SK-N-MC (cell line): ENCODE measurements around the gene MOB4.

Source experiments
- DNase-seq: peaks from one replicate; pipeline ENCODE4 v3.0.0-alpha.2; 2011; ENCODE audit warnings: low read depth, low spot score
- H3K27ac ChIP-seq: fragments of 200-600 bp; sonication (generic); 2 replicates; pipeline ENCODE4 v1.5.1; 2016; ENCODE audit warnings: mixed run types
- H3K36me3 ChIP-seq: fragments of 200-600 bp; sonication (generic); 2 replicates; pipeline ENCODE4 v1.6.1; 2017; ENCODE audit warnings: antibody characterized with exemption, low read length, mixed read lengths; ENCODE audit not compliant: insufficient read depth
- H3K4me3 ChIP-seq: fragments of 200-600 bp; sonication (generic); 2 replicates; pipeline ENCODE4 v1.5.1; 2016
- H3K9ac ChIP-seq: fragments of 200-600 bp; sonication (generic); 2 replicates; pipeline ENCODE4 v1.8.0; 2017; ENCODE audit warnings: mixed run types, mixed read lengths; ENCODE audit not compliant: insufficient read length
- H3K9me3 ChIP-seq: fragments of 200-600 bp; sonication (generic); 2 replicates; pipeline ENCODE4 v1.6.1; 2017; ENCODE audit warnings: low read depth, mild to moderate bottlenecking, antibody characterized with exemption, low read length, moderate library complexity, mixed read lengths
- EZH2 ChIP-seq: fragments of 200-600 bp; sonication (generic); IDR thresholded peaks from one replicate; pipeline ENCODE4 v1.6.1; 2017; ENCODE audit warnings: antibody characterized with exemption
- FOXP2 ChIP-seq: optimal IDR thresholded peaks from 2 replicates; pipeline ENCODE3; 2011; ENCODE audit warnings: mild to moderate bottlenecking, moderate library complexity; ENCODE audit not compliant: insufficient read depth; ENCODE audit errors: extremely low read length, control extremely low read depth
- POLR2AphosphoS5 ChIP-seq: IDR thresholded peaks from 2 replicates; pipeline ENCODE4 v1.6.1; 2012; ENCODE audit warnings: mild to moderate bottlenecking, low read depth, low read length, borderline replicate concordance

MOB4 gene

DNA sequence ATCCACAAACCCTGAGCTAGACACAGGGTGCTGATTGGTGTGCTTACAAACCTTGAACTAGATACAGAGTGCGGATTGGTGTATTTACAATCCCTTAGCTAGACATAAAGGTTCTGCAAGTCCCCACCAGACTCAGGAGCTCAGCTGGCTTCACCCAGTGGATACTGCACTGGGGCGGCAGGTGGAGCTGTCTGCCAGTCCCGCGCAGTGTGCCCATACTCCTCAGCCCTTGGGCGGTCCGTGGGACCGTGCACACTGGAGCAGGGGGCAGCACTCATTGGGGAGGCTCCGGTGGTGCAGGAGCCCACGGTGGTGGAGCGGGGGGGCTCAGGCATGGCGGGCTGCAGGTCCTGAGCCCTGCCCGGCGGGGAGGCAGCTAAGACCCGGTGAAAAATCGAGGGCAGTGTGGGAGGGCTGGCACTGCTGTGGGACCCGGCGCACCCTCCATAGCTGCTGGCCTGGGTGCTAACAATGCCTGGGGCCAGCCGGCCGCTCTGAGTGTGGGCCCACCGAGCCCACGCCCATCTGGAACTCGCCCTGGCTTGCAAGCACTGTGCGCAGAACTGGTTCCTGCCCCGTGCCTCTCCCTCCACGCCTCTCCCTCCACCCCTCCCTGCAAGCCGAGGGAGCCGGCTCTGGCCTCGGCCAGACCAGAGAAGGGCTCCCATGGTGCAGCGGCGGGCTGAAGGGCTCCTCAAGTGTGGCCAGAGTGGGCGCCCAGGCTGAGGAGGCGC, 75.6 kb downstream of the MOB4 start:
- TF ChIP-seq FOXP2: no peak
- no peak for TF ChIP-seq EZH2
- TF ChIP-seq POLR2AphosphoS5: no peak
- no peaks in the 10 kb centered on the region for H3K9me3 ChIP-seq
- H3K27ac ChIP-seq: no peak overlapping the region
- H3K4me3 ChIP-seq: no peak overlapping the region
- no peak overlapping the region for H3K9ac ChIP-seq
- no peak for DNase-seq
- no peaks in the 10 kb centered on the region for H3K36me3 ChIP-seq

DNA sequence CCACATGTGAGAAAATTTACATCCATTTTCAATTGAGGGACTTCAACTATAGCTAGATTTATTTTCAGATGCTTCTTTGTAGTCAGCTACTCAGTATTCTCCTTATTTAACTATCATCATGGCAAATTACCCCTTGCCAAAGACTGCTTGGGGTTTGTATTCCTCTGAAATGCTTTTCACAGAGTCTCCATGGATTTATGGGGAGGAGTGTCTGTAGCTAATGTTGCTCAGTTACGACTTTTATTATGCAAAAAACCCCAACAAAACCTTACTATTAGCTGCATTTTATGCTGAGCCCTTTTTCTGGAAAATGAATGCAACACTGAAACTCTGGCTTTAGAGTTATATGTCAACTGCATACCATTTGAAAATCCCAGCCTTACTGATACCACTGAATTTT, 80.9 kb downstream of the MOB4 start:
- Histone ChIP-seq H3K27ac (peak overlapping the region; percentile 54), H3K9ac (peak overlapping the region; percentile 19), H3K36me3 (no peaks in the 10 kb centered on the region), H3K4me3 (no peak overlapping the region), H3K9me3 (no peaks in the 10 kb centered on the region)
- DNase-seq: no peak
- no peak for TF ChIP-seq EZH2

DNA sequence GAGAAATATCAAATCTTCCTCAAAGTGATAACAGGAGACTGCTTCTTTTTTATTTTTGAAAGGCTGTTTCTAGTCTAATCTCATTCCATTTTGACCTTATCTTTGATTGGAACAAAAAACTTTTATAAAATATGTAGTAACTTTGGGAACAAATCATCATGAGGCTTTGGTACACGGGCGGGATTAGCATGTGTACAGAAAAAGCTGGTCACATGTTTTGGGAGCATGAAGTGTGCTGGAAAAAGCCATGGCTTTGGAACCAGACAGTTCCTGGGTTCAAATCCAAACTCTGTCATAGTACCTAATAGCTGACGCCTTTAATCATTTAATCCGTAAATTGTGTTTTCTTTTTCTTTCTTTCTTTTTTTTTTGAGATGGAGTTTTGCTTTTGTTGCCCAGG, 81.3 kb downstream of the MOB4 start:
- H3K9me3 ChIP-seq: no peaks in the 10 kb centered on the region
- peak overlapping the region; percentile 54; the same call in 1 of the 2 replicates for H3K27ac ChIP-seq
- H3K9ac ChIP-seq: peak overlapping the region; percentile 19
- H3K4me3 ChIP-seq: no peak overlapping the region
- DNase-seq: no peak
- TF ChIP-seq EZH2 (no peak), FOXP2 (no peak), POLR2AphosphoS5 (no peak)
- no peaks in the 10 kb centered on the region for H3K36me3 ChIP-seq

DNA sequence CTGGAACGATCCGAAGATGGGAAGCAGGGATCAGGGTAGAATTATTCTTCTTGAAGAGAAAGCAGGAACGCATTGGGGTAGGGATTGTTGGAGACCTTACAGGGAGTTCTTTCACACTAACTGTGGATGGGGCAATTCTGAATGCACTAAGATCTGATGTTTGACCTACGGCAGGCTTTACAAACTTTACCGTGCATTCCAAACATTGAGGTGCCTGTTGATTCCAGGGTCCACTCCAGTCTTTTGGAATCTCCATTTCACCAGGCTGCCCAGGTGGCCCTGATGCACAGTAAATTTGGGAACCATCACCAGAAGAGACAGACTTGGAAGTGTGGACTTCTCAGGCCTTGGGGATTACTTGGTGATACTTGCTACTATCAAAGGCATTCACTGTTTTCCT, 82.6 kb downstream of the MOB4 start:
- Histone ChIP-seq H3K9ac (no peak overlapping the region), H3K36me3 (no peaks in the 10 kb centered on the region), H3K27ac (no peak overlapping the region), H3K9me3 (no peaks in the 10 kb centered on the region), H3K4me3 (no peak overlapping the region)
- TF ChIP-seq EZH2 (no peak), POLR2AphosphoS5 (no peak), FOXP2 (no peak)
- no peak for DNase-seq

DNA sequence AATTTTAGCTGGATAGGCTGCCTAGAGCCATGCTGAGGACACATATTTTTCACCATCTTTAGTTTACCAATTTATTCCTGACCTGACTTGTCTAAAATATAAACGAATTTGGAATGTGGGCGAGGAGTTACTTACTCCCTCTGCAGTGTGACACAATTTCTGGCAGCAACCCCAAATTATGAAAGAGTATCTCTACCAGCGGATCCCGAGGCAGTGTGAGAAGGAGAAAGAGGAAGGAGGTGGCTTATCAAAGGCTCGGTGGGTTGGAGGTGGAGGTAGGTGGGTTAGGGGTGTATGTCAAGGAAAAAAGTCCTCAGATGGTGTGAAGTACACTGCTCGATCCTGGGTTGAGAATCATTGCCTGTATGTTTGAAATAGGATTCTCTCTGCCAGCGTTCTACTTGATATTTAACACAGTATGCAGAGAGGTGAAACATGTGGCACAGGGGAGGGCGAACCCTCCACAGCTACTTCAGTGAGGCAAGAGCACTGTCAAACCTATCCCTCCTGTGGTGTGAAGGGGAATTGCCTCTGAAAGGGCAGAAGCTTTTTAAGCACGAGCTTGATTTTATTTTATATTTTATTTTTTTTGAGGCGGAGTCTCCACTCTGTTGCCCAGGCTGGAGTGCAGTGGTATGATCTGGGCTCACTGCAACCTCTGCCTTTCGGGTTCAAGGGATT, 83.6 kb downstream of the MOB4 start:
- Histone ChIP-seq H3K9me3 (no peaks in the 10 kb centered on the region), H3K4me3 (no peak overlapping the region), H3K36me3 (no peaks in the 10 kb centered on the region), H3K9ac (no peak overlapping the region), H3K27ac (no peak overlapping the region)
- TF ChIP-seq POLR2AphosphoS5 (no peak), EZH2 (no peak)
- DNase-seq: no peak

DNA sequence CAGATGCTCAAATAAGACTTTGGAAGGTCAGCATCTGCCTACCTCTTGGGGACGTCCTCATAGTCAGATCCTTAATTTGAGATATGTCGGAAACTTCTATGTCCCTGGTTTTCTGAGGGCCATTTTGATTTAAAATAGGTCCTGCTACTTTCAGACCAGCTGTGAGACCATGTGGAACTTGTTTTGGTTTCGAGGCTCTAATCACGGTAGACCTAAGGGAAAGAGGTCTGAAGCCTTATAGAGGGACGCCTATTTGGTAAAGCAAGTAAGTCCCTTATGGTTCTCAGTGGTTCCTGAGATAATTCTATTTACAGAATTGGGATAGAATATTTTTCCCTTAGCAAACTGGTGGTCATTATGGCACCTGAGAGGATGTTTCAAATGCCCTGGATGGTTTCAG, 84.4 kb downstream of the MOB4 start:
- Histone ChIP-seq H3K9ac (no peak overlapping the region), H3K36me3 (no peaks in the 10 kb centered on the region), H3K9me3 (no peaks in the 10 kb centered on the region), H3K4me3 (no peak overlapping the region), H3K27ac (no peak overlapping the region)
- TF ChIP-seq EZH2 (no peak), FOXP2 (no peak), POLR2AphosphoS5 (no peak)
- DNase-seq: no peak

DNA sequence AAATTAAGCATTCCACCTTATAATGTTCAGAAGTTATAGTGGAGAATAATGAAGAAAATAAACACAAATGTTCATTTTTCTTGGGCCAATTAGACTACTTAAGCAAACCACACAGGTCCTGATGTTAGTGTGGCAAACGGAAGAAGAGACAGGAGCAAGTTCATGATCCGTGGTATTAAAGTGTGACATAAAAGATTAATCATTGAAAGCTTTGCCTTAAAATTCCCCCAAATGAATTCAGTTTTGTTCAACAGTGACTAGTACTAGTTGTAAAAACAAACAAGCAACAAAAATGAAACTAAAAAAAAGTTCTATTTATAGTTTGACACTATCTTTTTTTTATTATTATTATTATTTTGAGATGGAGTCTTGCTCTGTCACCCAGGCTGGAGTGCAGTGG, 85.9 kb downstream of the MOB4 start:
- Histone ChIP-seq H3K4me3 (no peak overlapping the region), H3K27ac (no peak overlapping the region), H3K36me3 (no peaks in the 10 kb centered on the region), H3K9ac (no peak overlapping the region), H3K9me3 (no peaks in the 10 kb centered on the region)
- no peak for DNase-seq
- no peak for TF ChIP-seq EZH2
- no peak for TF ChIP-seq POLR2AphosphoS5
- no peak for TF ChIP-seq FOXP2
